ENCODE results near the gene ZNF417.

DNA sequence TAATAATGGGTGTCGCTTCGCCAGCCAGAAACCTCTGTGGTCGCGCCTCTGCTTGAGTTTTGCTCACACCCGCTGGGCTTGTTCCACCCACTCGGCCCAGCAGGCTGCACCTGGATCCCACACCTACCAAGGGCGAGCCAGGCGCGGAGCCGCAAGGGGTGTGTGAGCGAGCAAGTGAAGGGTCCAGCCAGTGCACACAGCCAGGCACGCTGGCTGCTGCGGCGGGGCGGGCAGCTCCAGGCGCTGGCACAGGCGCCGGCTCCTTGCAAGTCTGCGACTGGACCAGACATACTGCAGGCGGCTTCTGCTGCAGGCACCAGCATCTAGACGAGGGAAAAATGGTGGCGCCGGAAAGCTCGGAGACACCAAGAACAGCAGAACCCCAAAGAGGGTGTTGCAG, 32.9 kb upstream of the ZNF417 start:
- TF ChIP-seq, protein P1, sequence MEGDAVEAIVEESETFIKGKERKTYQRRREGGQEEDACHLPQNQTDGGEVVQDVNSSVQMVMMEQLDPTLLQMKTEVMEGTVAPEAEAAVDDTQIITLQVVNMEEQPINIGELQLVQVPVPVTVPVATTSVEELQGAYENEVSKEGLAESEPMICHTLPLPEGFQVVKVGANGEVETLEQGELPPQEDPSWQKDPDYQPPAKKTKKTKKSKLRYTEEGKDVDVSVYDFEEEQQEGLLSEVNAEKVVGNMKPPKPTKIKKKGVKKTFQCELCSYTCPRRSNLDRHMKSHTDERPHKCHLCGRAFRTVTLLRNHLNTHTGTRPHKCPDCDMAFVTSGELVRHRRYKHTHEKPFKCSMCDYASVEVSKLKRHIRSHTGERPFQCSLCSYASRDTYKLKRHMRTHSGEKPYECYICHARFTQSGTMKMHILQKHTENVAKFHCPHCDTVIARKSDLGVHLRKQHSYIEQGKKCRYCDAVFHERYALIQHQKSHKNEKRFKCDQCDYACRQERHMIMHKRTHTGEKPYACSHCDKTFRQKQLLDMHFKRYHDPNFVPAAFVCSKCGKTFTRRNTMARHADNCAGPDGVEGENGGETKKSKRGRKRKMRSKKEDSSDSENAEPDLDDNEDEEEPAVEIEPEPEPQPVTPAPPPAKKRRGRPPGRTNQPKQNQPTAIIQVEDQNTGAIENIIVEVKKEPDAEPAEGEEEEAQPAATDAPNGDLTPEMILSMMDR (conservative IDR thresholded peaks at IDR 0.05 in 1 of 2, IDR thresholded peaks at IDR 0.05 in 1 of 2; ENCODE audit: low read depth in 1 of 2, low read length in 2 of 2) = no peak
- no peak for TF ChIP-seq EZH2 (IDR thresholded peaks at IDR 0.05; ENCODE audit: low read length, missing control alignments)

Measured in fibroblast of lung (primary cell).